Heart left ventricle (tissue), 13 donors: ENCODE data around the gene POLH.

Experiments
- POLR2A ChIP-seq, 2 donors: fragments of 450-650 bp; IDR thresholded peaks; one replicate each; pipeline ENCODE4 v1.6.1; 2017; ENCODE audit warnings: antibody characterized with exemption in 2 of 2, mild to moderate bottlenecking in 2 of 2, moderate library complexity in 2 of 2
- TF ChIP-seq, protein P1 (sequence below), 12 donors: fragments of 200-600 bp; sonication (generic) in 4 of 12; IDR thresholded peaks; one replicate each; pipeline versions ENCODE4 v1.5.0 to v1.8.0; 2018 to 2022; ENCODE audit warnings: antibody characterized with exemption in 12 of 12, mild to moderate bottlenecking in 5 of 12
- donor health status: ischemic (EF 13 %, LVEDD 7.1; RV severe dilation, severe dysfunction).
- donor health status: DM: no; HTN: yes; CAD: no.
- donor health status: DM: no; HTN: no; CAD: no.
- donor health status: ischemic (EF 25% LVEDD 6.9; RV normal size, moderate dysfunction).
- donor health status: ischemic (EF 25% LVEDD 5.7; RV mildly dilated, moderate dysfunction).
- donor health status: ischemic (EF 35%, LVEDD 5.7; RV mildly dilated, moderate dysfunction).
- donor health status: nonischemic (EF 11% LVEDD 7.7; RV severe dilation, severe dysfunction).
- donor health status: DM: yes; HTN: yes; CAD: no.
- donor health status: PGD.
- donor health status: ischemic (EF 29% LVEDD 5.4; RV normal size, mild dysfunction).
- donor health status: nonischemic (EF 23%, LVEDD 6.1; RV moderate dilation, normal function).

DNA sequence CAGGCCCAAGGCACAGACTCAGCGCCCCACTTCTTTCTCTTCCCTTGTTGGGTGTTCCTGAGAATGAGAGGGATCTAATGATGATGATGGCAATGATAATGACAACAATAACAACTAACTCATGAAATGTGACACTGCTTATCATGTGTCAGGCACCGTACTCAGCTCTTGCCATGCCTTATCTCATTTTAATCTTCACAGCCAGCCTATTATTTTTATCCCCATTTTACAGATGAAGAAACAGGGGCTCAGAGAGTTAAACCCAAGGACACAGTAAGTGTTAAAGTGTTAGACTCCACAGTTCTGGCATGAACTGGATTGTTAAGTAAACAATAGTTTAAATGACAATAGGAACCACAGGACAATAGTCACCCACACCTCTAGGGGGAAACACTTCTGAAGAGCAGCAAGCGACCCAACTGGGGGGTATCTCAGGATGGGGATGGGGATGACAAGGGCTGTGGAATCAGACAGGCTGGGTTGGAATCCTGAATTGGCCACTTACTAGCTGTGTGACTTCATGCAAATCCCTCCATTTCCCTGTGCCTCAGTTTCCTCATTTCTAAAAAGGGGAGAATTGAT is 81.3 kb downstream of the POLH start:
- TF ChIP-seq, protein P1, sequence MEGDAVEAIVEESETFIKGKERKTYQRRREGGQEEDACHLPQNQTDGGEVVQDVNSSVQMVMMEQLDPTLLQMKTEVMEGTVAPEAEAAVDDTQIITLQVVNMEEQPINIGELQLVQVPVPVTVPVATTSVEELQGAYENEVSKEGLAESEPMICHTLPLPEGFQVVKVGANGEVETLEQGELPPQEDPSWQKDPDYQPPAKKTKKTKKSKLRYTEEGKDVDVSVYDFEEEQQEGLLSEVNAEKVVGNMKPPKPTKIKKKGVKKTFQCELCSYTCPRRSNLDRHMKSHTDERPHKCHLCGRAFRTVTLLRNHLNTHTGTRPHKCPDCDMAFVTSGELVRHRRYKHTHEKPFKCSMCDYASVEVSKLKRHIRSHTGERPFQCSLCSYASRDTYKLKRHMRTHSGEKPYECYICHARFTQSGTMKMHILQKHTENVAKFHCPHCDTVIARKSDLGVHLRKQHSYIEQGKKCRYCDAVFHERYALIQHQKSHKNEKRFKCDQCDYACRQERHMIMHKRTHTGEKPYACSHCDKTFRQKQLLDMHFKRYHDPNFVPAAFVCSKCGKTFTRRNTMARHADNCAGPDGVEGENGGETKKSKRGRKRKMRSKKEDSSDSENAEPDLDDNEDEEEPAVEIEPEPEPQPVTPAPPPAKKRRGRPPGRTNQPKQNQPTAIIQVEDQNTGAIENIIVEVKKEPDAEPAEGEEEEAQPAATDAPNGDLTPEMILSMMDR (IDR thresholded peaks at IDR 0.05) = peak in 1 of 12 donors; percentile 6
- TF ChIP-seq POLR2A (IDR thresholded peaks at IDR 0.05) = no peak
